Cardiac fibroblast (primary cell): Measurements from ENCODE around the gene KANSL1.
A peak's percentile ranks its signal among the peaks of the same experiment; 100 is the strongest.

Experiments
- DNase-seq, 2 donors: peaks; one replicate each; pipeline versions ENCODE4 v3.0.0 to v3.0.0-alpha.2; 2010; ENCODE audit warnings: low read depth in 2 of 2
- H3K4me3 ChIP-seq, 2 donors: replicated peaks in 1 of 2; 1 replicate in 1 of 2; 2 replicates in 1 of 2; pipeline ENCODE4 v1.5.1; 2011; ENCODE audit warnings: low read depth in 2 of 2, low read length in 2 of 2, mild to moderate bottlenecking in 2 of 2, moderate library complexity in 1 of 2
- TF ChIP-seq, protein P1 (sequence below): IDR thresholded peaks from one replicate; pipeline ENCODE4 v1.5.1; 2011; ENCODE audit warnings: low read depth, mild to moderate bottlenecking, low read length, inconsistent platforms

Gene KANSL1

GRCh38 chr17:46163929-46164594, 29.2 kb downstream of the KANSL1 start:
- no peak for DNase-seq
- TF ChIP-seq, protein P1, sequence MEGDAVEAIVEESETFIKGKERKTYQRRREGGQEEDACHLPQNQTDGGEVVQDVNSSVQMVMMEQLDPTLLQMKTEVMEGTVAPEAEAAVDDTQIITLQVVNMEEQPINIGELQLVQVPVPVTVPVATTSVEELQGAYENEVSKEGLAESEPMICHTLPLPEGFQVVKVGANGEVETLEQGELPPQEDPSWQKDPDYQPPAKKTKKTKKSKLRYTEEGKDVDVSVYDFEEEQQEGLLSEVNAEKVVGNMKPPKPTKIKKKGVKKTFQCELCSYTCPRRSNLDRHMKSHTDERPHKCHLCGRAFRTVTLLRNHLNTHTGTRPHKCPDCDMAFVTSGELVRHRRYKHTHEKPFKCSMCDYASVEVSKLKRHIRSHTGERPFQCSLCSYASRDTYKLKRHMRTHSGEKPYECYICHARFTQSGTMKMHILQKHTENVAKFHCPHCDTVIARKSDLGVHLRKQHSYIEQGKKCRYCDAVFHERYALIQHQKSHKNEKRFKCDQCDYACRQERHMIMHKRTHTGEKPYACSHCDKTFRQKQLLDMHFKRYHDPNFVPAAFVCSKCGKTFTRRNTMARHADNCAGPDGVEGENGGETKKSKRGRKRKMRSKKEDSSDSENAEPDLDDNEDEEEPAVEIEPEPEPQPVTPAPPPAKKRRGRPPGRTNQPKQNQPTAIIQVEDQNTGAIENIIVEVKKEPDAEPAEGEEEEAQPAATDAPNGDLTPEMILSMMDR, result no peak
- H3K4me3 ChIP-seq, result no peak overlapping the region

- DNase-seq, result no peak
- H3K4me3 ChIP-seq, result no peak overlapping the region
- TF ChIP-seq, protein P1, result no peak
Observed at GRCh38 chr17:46163316-46163715, 29.9 kb downstream of the KANSL1 start.

DNA sequence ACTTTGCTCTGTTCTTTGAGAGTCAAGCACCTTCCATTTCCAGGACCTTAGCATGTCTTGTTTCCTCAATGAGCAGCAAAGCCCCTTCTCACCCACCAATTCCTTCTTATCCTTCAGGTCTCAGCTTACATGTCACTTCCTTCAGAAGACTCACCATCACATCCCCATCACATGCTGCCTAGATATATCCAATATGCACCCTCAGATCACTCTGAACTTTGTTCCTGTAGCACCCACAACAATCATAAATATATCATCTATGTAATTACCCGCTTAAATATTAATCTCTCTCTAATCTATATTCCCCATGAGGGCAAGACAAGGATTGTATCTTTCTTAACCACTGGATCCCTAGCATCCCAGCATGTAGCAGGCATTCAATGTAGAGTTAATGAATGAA, 30.4 kb downstream of the KANSL1 start:
- TF ChIP-seq, protein P1, result no peak
- no peak overlapping the region for H3K4me3 ChIP-seq
- no peak for DNase-seq

DNA sequence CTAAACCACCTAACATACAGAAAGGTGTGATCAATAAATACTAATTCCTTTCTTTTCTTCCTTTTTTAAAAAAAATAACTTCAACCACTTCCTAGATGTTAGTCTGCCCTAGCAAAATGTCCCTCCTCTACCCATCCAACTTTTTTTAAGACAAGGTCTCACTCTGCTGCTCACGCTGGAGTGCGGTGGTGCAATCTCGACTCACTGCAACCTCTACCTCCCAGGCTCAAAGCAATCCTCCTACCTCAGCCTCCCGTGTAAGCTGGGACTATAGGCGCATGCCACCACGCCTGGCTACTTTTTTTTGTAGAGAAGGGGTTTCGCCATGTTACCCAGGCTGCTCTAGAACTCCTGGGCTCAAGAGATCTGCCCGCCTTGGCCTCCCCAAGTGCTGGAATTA, 33.1 kb downstream of the KANSL1 start:
- TF ChIP-seq, protein P1, result no peak
- H3K4me3 ChIP-seq, result no peak overlapping the region
- DNase-seq, result no peak

GRCh38 chr17:46159686-46160085, 33.5 kb downstream of the KANSL1 start:
- TF ChIP-seq, protein P1, result no peak
- peak; percentile 53 to 68 for DNase-seq
- H3K4me3 ChIP-seq, result no peak overlapping the region

- TF ChIP-seq, protein P1, result no peak
- H3K4me3 ChIP-seq, result no peak overlapping the region
- no peak for DNase-seq
Observed at GRCh38 chr17:46158323-46159296, 34.6 kb downstream of the KANSL1 start.
